H1 (cell line): ENCODE measurements around the gene GRM4. TPM values are rescaled to one million over a fixed set of nuclear protein-coding genes. Genes with fewer than 3 reads are reported as not detected.

Experiments used
- CTCF ChIA-PET: fragments of 300-600 bp; sonication (Branson Sonifier 250); formaldehyde crosslinking; loops from one replicate; lab custom pipeline; 2021; ENCODE audit not compliant: partially characterized antibody; lab: Charles Lee
- POLR2A ChIA-PET: fragments of 300-600 bp; sonication (Branson Sonifier 250); formaldehyde crosslinking; loops from one replicate; lab custom pipeline; 2021; ENCODE audit warnings: inconsistent platforms; ENCODE audit not compliant: partially characterized antibody; lab: Charles Lee
- DNase-seq, 2 experiments: peaks; one replicate each; pipeline versions ENCODE4 v3.0.0 to v3.0.0-alpha.2; 2010 to 2022; ENCODE audit warnings: low spot score in 2 of 2, low read depth in 1 of 2, mixed read lengths in 1 of 2
- FAIRE-seq: peaks from 2 replicates; lab custom pipeline; 2011; peaks lifted over from hg19 to GRCh38; lab: Jason Lieb, UNC
- H2AFZ ChIP-seq: 2 replicates; pipeline ENCODE4 v1.8.1; 2012; ENCODE audit warnings: low read length, inconsistent platforms
- H2AK5ac ChIP-seq: 2 replicates; pipeline ENCODE4 v1.6.1; 2013; ENCODE audit warnings: low read depth, low read length
- H2BK120ac ChIP-seq: replicated peaks from 2 replicates; pipeline ENCODE3; 2013; ENCODE audit warnings: low read depth, low read length, inconsistent platforms
- H2BK12ac ChIP-seq: 2 replicates; pipeline ENCODE4 v1.6.1; 2013; ENCODE audit warnings: low read depth, low read length
- H2BK15ac ChIP-seq: 2 replicates; pipeline ENCODE4 v1.6.1; 2013; ENCODE audit warnings: low read length
- H2BK20ac ChIP-seq: 2 replicates; pipeline ENCODE4 v1.6.1; 2013; ENCODE audit warnings: low read length
- H2BK5ac ChIP-seq: 2 replicates; pipeline ENCODE4 v1.6.1; 2013; ENCODE audit warnings: low read depth, low read length
- H3K14ac ChIP-seq: 2 replicates; pipeline ENCODE4 v1.6.1; 2013; ENCODE audit warnings: inconsistent platforms; ENCODE audit not compliant: insufficient read length
- H3K18ac ChIP-seq: 2 replicates; pipeline ENCODE4 v1.6.1; 2013; ENCODE audit warnings: low read length; ENCODE audit errors: extremely low read depth
- H3K23ac ChIP-seq: 2 replicates; pipeline ENCODE4 v1.6.1; 2013; ENCODE audit warnings: inconsistent platforms; ENCODE audit not compliant: insufficient read length
- H3K23me2 ChIP-seq: 2 replicates; pipeline ENCODE4 v1.6.1; 2013; ENCODE audit warnings: low read depth, low read length
- H3K27ac ChIP-seq: 2 replicates; pipeline ENCODE4 v1.6.1; 2011; ENCODE audit warnings: low read depth, low read length, inconsistent platforms
- H3K27me3 ChIP-seq, 4 experiments: replicated peaks in 1 of 4; 1 replicate in 1 of 4; 2 replicates in 3 of 4; pipeline versions ENCODE4 v1.6.1 to v1.8.1; 2011 to 2013; ENCODE audit warnings: low read length in 3 of 4, mild to moderate bottlenecking in 3 of 4, inconsistent platforms in 2 of 4, mixed read lengths in 2 of 4, moderate library complexity in 1 of 4; ENCODE audit not compliant: control insufficient read depth in 3 of 4, insufficient read depth in 3 of 4; ENCODE audit errors: extremely low read depth in 1 of 4
- H3K36me3 ChIP-seq, 4 experiments: 2 replicates each; pipeline versions ENCODE4 v1.6.1 to v1.8.1; 2011 to 2013; ENCODE audit warnings: mild to moderate bottlenecking in 4 of 4, low read length in 3 of 4, moderate library complexity in 2 of 4, control low read depth in 1 of 4, inconsistent platforms in 1 of 4; ENCODE audit not compliant: insufficient read depth in 4 of 4, control insufficient read depth in 2 of 4
- H3K4ac ChIP-seq: replicated peaks from 2 replicates; pipeline ENCODE3; 2013; ENCODE audit warnings: low read length, low read depth, mixed read lengths, inconsistent platforms; ENCODE audit not compliant: insufficient read length
- H3K4me1 ChIP-seq, 4 experiments: replicated peaks in 1 of 4; 1 replicate in 1 of 4; 2 replicates in 3 of 4; pipeline versions ENCODE4 v1.6.1 to v1.8.1; 2011 to 2013; ENCODE audit warnings: low read length in 3 of 4, inconsistent platforms in 2 of 4, mixed read lengths in 1 of 4; ENCODE audit not compliant: insufficient read depth in 4 of 4, control insufficient read depth in 3 of 4
- H3K4me2 ChIP-seq, 2 experiments: 2 replicates each; pipeline versions ENCODE4 v1.6.1 to v1.8.1; 2011 to 2013; ENCODE audit warnings: low read depth in 2 of 2, low read length in 2 of 2, control low read depth in 1 of 2, inconsistent platforms in 1 of 2, mild to moderate bottlenecking in 1 of 2; ENCODE audit not compliant: insufficient read depth in 1 of 2
- H3K4me3 ChIP-seq, 4 experiments: fragments of 200-600, 300-600 bp in 1 of 4; sonication (generic), shearing (Covaris generic), sonication (Bioruptor Twin) in 1 of 4; 2 replicates each; pipeline versions ENCODE4 v1.5.1 to v1.8.1; 2011 to 2016; ENCODE audit warnings: low read length in 4 of 4, low read depth in 3 of 4, control low read depth in 2 of 4, inconsistent platforms in 2 of 4, mild to moderate bottlenecking in 2 of 4, mixed read lengths in 1 of 4, moderate library complexity in 1 of 4; ENCODE audit not compliant: insufficient read depth in 2 of 4; ENCODE audit errors: extremely low read depth in 1 of 4
- H3K56ac ChIP-seq: replicated peaks from 2 replicates; pipeline ENCODE3; 2013; ENCODE audit warnings: low read depth, mild to moderate bottlenecking, mixed read lengths, low read length, inconsistent platforms; ENCODE audit not compliant: insufficient read length
- H3K79me1 ChIP-seq: 2 replicates; pipeline ENCODE4 v1.6.1; 2013; ENCODE audit warnings: low read depth, low read length, control low read depth
- H3K79me2 ChIP-seq, 2 experiments: 2 replicates each; pipeline versions ENCODE4 v1.6.1 to v1.8.1; 2012 to 2013; ENCODE audit warnings: low read length in 2 of 2, mild to moderate bottlenecking in 2 of 2, inconsistent platforms in 1 of 2; ENCODE audit not compliant: insufficient read depth in 2 of 2, control insufficient read depth in 1 of 2
- H3K9ac ChIP-seq, 4 experiments: replicated peaks in 1 of 4; 1 replicate in 1 of 4; 2 replicates in 3 of 4; pipeline versions ENCODE4 v1.6.1 to v1.8.1; 2011 to 2013; ENCODE audit warnings: low read depth in 3 of 4, low read length in 3 of 4, control low read depth in 2 of 4, mild to moderate bottlenecking in 2 of 4, moderate library complexity in 2 of 4, inconsistent platforms in 1 of 4; ENCODE audit errors: extremely low read depth in 1 of 4
- H3K9me3 ChIP-seq, 2 experiments: 2 replicates each; pipeline versions ENCODE4 v1.6.1 to v1.8.1; 2012 to 2013; ENCODE audit warnings: mild to moderate bottlenecking in 2 of 2, moderate library complexity in 2 of 2, control low read depth in 1 of 2, inconsistent platforms in 1 of 2, low read depth in 1 of 2, low read length in 1 of 2, mixed read lengths in 1 of 2; ENCODE audit not compliant: insufficient read depth in 2 of 2
- H4K20me1 ChIP-seq, 2 experiments: replicated peaks in 1 of 2; 2 replicates each; pipeline versions ENCODE3 to v1.8.1; 2011 to 2013; ENCODE audit warnings: inconsistent platforms in 2 of 2, low read length in 2 of 2, mild to moderate bottlenecking in 1 of 2; ENCODE audit not compliant: insufficient read depth in 2 of 2, control insufficient read depth in 1 of 2
- H4K5ac ChIP-seq: 2 replicates; pipeline ENCODE4 v1.6.1; 2013; ENCODE audit warnings: low read length, low read depth, mixed read lengths, inconsistent platforms; ENCODE audit not compliant: insufficient read length
- H4K8ac ChIP-seq: 2 replicates; pipeline ENCODE4 v1.8.0; 2013; ENCODE audit warnings: mild to moderate bottlenecking, moderate library complexity, low read length, inconsistent platforms; ENCODE audit not compliant: insufficient read depth; ENCODE audit errors: extremely low read depth
- H4K91ac ChIP-seq: replicated peaks from 2 replicates; pipeline ENCODE3; 2013; ENCODE audit warnings: low read length, mixed read lengths, inconsistent platforms; ENCODE audit not compliant: insufficient read length
- BCL11A ChIP-seq, 2 experiments: IDR thresholded peaks; one replicate each; pipeline ENCODE4 v1.6.1; 2011; ENCODE audit warnings: low read depth in 2 of 2, low read length in 2 of 2, mild to moderate bottlenecking in 2 of 2
- CBX5 ChIP-seq: fragments of 300-800, 300-1000 bp; sonication (generic); IDR thresholded peaks from 2 replicates; pipeline ENCODE4 v1.7.1; 2016; ENCODE audit warnings: antibody characterized with exemption, low read length, low read depth
- CTCF ChIP-seq, 3 experiments: IDR thresholded peaks; 1 replicate in 2 of 3; 2 replicates in 1 of 3; pipeline versions ENCODE4 v1.5.1 to v1.6.1; 2011; ENCODE audit warnings: low read length in 3 of 3, mild to moderate bottlenecking in 3 of 3, inconsistent platforms in 2 of 3, low read depth in 1 of 3, moderate library complexity in 1 of 3; ENCODE audit not compliant: insufficient read depth in 1 of 3; ENCODE audit errors: control extremely low read depth in 1 of 3
- HDAC6 ChIP-seq: IDR thresholded peaks from one replicate; pipeline ENCODE4 v1.7.1; 2012; ENCODE audit warnings: low read depth, mild to moderate bottlenecking, inconsistent platforms, low read length, moderate library complexity
- KDM1A ChIP-seq: fragments of 200-600, 300-600 bp; sonication (generic); IDR thresholded peaks from 2 replicates; pipeline ENCODE4 v1.7.1; 2016; ENCODE audit warnings: mild to moderate bottlenecking, low read length, borderline replicate concordance
- RBBP5 ChIP-seq: IDR thresholded peaks from 2 replicates; pipeline ENCODE4 v1.7.1; 2012; ENCODE audit warnings: low read depth, mild to moderate bottlenecking, inconsistent platforms, low read length, moderate library complexity, borderline replicate concordance
- SAP30 ChIP-seq: fragments of 300-600 bp; sonication (generic); IDR thresholded peaks from 2 replicates; pipeline ENCODE4 v1.7.1; 2012; ENCODE audit warnings: low read length, moderate library complexity, mild to moderate bottlenecking, inconsistent platforms; ENCODE audit not compliant: insufficient read depth, insufficient replicate concordance
- TAF7 ChIP-seq: optimal IDR thresholded peaks from 2 replicates; pipeline ENCODE3; 2011; ENCODE audit warnings: low read depth, mild to moderate bottlenecking, inconsistent platforms, low read length, moderate library complexity, borderline replicate concordance
- WGBS, 2 experiments: shearing (Covaris generic) in 1 of 2; methylation state at CpG; one replicate each; pipeline versions ENCODE4 v1.1.6 to v1.1.7; 2013 to 2015; ENCODE audit warnings: low lambda C conversion rate in 2 of 2, mixed read lengths in 2 of 2, inconsistent platforms in 1 of 2, low coverage in 1 of 2, missing lambda C conversion rate in 1 of 2; ENCODE audit not compliant: insufficient replicate concordance in 2 of 2, insufficient coverage in 1 of 2, insufficient read length in 1 of 2; ENCODE audit errors: extremely low coverage in 1 of 2, missing lambda C conversion rate in 1 of 2; 5-methylcytosine and 5-hydroxymethylcytosine counted together
- polyA plus RNA-seq, 7 experiments: library from polyadenylated mRNA; depleted of rRNA in 3 of 7; stranded (reverse) in 5 of 7; unstranded in 2 of 7; fragments of >200 nt in 5 of 7; fragments of 200-250 nt in 2 of 7; gene quantifications; 1 replicate in 5 of 7; 2 replicates in 1 of 7; 4 replicates in 1 of 7; pipeline versions ENCODE4 v1.2.1 to v1.2.3, GENCODE V29; 2011 to 2013; ENCODE audit warnings: missing spikeins in 2 of 7, mixed read lengths in 2 of 7
- total RNA-seq: library from RNA; stranded (reverse); fragmentation: NEBNext Ultra II Directional; extraction: Animal tissue kit (Norgen Biotek cat#: 25700); gene quantifications from 2 replicates; pipeline ENCODE4 v1.2.1, GENCODE V29; 2021

GRM4 gene
- total and polyA plus RNA-seq, 2 of the 8 experiments (the other 6 are each of a cell fraction or from before 2014, with no cell fraction given): 19.6 to 21.5 TPM

GRCh38 chr6:33993091-33993490 is 152.8 kb downstream of the GRM4 start:
- Histone ChIP-seq H3K23ac (no peak overlapping the region), H2BK12ac (peak overlapping the region; percentile 62; the same call in 1 of the 2 replicates), H4K5ac (no peak overlapping the region), H2BK5ac (no peak overlapping the region), H3K14ac (no peak overlapping the region), H3K18ac (no peak overlapping the region), H3K4me3 (no peak overlapping the region), H3K79me2 (no peaks in the 10 kb centered on the region), H4K20me1 (no peaks in the 10 kb centered on the region), H3K56ac (no peak overlapping the region), H3K9me3 (no peaks in the 10 kb centered on the region), H3K36me3 (no peaks in the 10 kb centered on the region), H2BK20ac (no peak overlapping the region), H3K9ac (no peak overlapping the region), H3K27me3 (peaks cover 0 to 6% (median 0%) of the 10 kb centered on the region in 4 experiments; a peak in 4 of 7 replicates), H2BK15ac (no peak overlapping the region), H4K91ac (no peak overlapping the region), H3K23me2 (no peaks in the 10 kb centered on the region), H3K4me2 (no peak overlapping the region), H3K4ac (no peak overlapping the region), H2AK5ac (no peak overlapping the region), H4K8ac (no peak overlapping the region), H2BK120ac (no peak overlapping the region), H3K4me1 (peaks cover 0 to 8% (median 1%) of the 10 kb centered on the region in 4 experiments; a peak in 4 of 7 replicates), H2AFZ (no peak overlapping the region), H3K79me1 (no peaks in the 10 kb centered on the region), H3K27ac (no peak overlapping the region)
- FAIRE-seq: no peak
- ChIA-PET POLR2A (interaction anchor here (0.8 kb wide), 1 partner anchor 20 kb away, joined by 3 read pairs; no protein-coding TSS in a partner anchor), CTCF (interaction anchor here (0.6 to 4.2 kb wide), 9 partner anchors 12 to 1814 kb away, joined by 3 to 22 read pairs (median 4); no protein-coding TSS in a partner anchor)
- DNase-seq: peak in 1 of 2 experiments; percentile 41
- 77% methylated on average over 9 of the region's 11 CpGs; no CpG with 5 or more reads in 1 of the 2 experiments for WGBS, 2 experiments
- TF ChIP-seq KDM1A: no peak
- no peak for TF ChIP-seq BCL11A (IDR thresholded peaks at IDR 0.05; ENCODE audit: low read depth in 2 of 2, low read length in 2 of 2)
- no peak for TF ChIP-seq TAF7
- no peak for TF ChIP-seq SAP30
- no peak for TF ChIP-seq RBBP5
- no peak for TF ChIP-seq HDAC6
- no peak for TF ChIP-seq CBX5
- TF ChIP-seq CTCF (IDR thresholded peaks at IDR 0.05; ENCODE audit: control extremely low read depth in 1 of 3, insufficient read depth in 1 of 3, low read depth in 1 of 3, low read length in 3 of 3): no peak
